K562 (cell line): ENCODE measurements around the gene HAPLN2.

Source experiments
- BHLHE40 ChIP-seq: IDR thresholded peaks from 2 replicates; pipeline ENCODE4 v1.6.1; 2011; ENCODE audit warnings: low read length, improper control_type of control experiment
- ESRRA ChIP-seq: fragments of 450-650 bp; IDR thresholded peaks from 2 replicates; pipeline ENCODE4 v1.6.1; 2014; ENCODE audit warnings: low read depth, mild to moderate bottlenecking, moderate library complexity, borderline replicate concordance
- JUNB ChIP-seq: fragments of 450-650 bp; formaldehyde crosslinking; conservative IDR thresholded peaks from 2 replicates; pipeline ENCODE4 v1.4.0; 2020; ENCODE audit warnings: mild to moderate bottlenecking
- JUND ChIP-seq, 2 experiments: IDR thresholded peaks; 2 replicates in 1 of 2; 3 replicates in 1 of 2; pipeline ENCODE4 v1.6.1; 2011; ENCODE audit warnings: borderline replicate concordance in 2 of 2, low read depth in 2 of 2, low read length in 2 of 2, improper control_type of control experiment in 1 of 2, missing biosample characterization in 1 of 2, missing genetic modification characterization in 1 of 2, missing genetic modification reagents in 1 of 2
- MAX ChIP-seq: sonication (generic); formaldehyde crosslinking; IDR thresholded peaks from 2 replicates; pipeline ENCODE4 v1.9.0; 2022; ENCODE audit warnings: mild to moderate bottlenecking, missing genetic modification reagents
- NR3C1 ChIP-seq: sonication (generic); formaldehyde crosslinking; IDR thresholded peaks from 2 replicates; pipeline ENCODE4 v1.8.1; 2022; ENCODE audit warnings: missing genetic modification reagents
- RAD21 ChIP-seq, 2 experiments: fragments of 250-450 bp in 1 of 2; fragments of 450-650 bp in 1 of 2; sonication (Bioruptor Pico) in 1 of 2; formaldehyde crosslinking in 1 of 2; IDR thresholded peaks in 1 of 2; conservative IDR thresholded peaks in 1 of 2; 2 replicates each; pipeline versions ENCODE4 v1.4.0 to v1.8.0; 2020 to 2022; ENCODE audit warnings: mild to moderate bottlenecking in 2 of 2, moderate library complexity in 1 of 2
- RFX5 ChIP-seq: IDR thresholded peaks from 2 replicates; pipeline ENCODE4 v1.6.1; 2011; ENCODE audit warnings: low read depth, mild to moderate bottlenecking, improper control_type of control experiment, low read length
- TF ChIP-seq, protein P1 (sequence below), 3 experiments: IDR thresholded peaks in 2 of 3; conservative IDR thresholded peaks in 1 of 3; 2 replicates each; pipeline ENCODE4 v1.5.1; 2011 to 2012; ENCODE audit warnings: low read length in 3 of 3, mild to moderate bottlenecking in 3 of 3, control low read depth in 2 of 3, improper control_type of control experiment in 1 of 3, inconsistent platforms in 1 of 3, low read depth in 1 of 3, mixed read lengths in 1 of 3, moderate library complexity in 1 of 3; ENCODE audit not compliant: insufficient read depth in 2 of 3

DNA sequence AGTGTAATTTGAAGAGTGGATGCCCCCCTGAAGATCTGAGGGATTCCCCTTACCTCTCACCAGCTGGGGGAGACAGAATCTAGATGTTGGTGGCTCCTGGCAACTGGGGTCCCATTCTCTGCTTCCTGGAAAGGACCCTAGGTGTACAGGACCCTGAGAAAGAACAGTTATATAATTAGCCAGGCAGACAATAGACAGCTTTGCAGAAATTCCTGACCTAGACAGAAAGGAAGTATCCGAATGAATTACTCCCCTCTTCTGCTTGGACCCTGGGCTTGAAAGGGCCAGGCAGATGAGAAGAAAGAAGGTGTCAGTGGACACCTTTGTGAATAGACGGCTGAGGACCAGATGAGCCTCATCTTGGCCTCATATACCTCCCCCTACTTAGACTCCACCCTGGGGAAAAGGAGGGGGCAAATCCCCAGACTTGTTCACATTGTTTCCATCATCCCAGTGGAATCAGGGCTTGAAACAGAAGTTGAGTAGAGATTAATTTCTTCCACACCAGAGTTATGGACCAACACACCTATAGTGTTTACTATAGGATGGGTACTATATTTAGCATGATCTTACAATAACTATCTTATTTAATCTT lies 45.1 kb upstream of the HAPLN2 start:
- no peak for TF ChIP-seq JUND (IDR thresholded peaks at IDR 0.05; ENCODE audit: borderline replicate concordance, low read depth, low read length)
- TF ChIP-seq JUND (tag; IDR thresholded peaks at IDR 0.05; ENCODE audit: borderline replicate concordance, low read depth, low read length): no peak
- no peak for TF ChIP-seq BHLHE40
- TF ChIP-seq MAX: no peak
- TF ChIP-seq, protein P1, sequence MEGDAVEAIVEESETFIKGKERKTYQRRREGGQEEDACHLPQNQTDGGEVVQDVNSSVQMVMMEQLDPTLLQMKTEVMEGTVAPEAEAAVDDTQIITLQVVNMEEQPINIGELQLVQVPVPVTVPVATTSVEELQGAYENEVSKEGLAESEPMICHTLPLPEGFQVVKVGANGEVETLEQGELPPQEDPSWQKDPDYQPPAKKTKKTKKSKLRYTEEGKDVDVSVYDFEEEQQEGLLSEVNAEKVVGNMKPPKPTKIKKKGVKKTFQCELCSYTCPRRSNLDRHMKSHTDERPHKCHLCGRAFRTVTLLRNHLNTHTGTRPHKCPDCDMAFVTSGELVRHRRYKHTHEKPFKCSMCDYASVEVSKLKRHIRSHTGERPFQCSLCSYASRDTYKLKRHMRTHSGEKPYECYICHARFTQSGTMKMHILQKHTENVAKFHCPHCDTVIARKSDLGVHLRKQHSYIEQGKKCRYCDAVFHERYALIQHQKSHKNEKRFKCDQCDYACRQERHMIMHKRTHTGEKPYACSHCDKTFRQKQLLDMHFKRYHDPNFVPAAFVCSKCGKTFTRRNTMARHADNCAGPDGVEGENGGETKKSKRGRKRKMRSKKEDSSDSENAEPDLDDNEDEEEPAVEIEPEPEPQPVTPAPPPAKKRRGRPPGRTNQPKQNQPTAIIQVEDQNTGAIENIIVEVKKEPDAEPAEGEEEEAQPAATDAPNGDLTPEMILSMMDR (IDR thresholded peaks at IDR 0.05 in 2 of 3, conservative IDR thresholded peaks at IDR 0.05 in 1 of 3; ENCODE audit: insufficient read depth in 2 of 3, low read depth in 1 of 3, low read length in 3 of 3): no peak
- TF ChIP-seq RAD21 (CRISPR knock-in tag; conservative IDR thresholded peaks at IDR 0.05 in 1 of 2, IDR thresholded peaks at IDR 0.05 in 1 of 2): no peak
- TF ChIP-seq NR3C1 (CRISPR knock-in tag): no peak
- TF ChIP-seq ESRRA: no peak
- no peak for TF ChIP-seq JUNB
- TF ChIP-seq RFX5: no peak
